Activated T-cell treated with anti-CD3 and anti-CD28 coated beads for 4 hours (primary cell): ENCODE results near the gene KLK7.
"Not testable (repeated sequence)": the region's sequence is repeated elsewhere in the genome, so short reads cannot be mapped to it uniquely, and the experiment has no call there.

Experiments
- DNase-seq: peaks from one replicate; pipeline ENCODE4 v3.0.0-alpha.2; 2020

The KLK7 gene

GRCh38 chr19:50974702-50975556 is 8.8 kb downstream of the KLK7 start:
- DNase-seq: no peak

GRCh38 chr19:50972795-50973376 is 10.8 kb downstream of the KLK7 start:
- no peak for DNase-seq

GRCh38 chr19:50969810-50970209 is 13.9 kb downstream of the KLK7 start:
- not testable (repeated sequence) for DNase-seq

- DNase-seq: no peak
Measured at GRCh38 chr19:50969413-50969760, 14.3 kb downstream of the KLK7 start, which contains the start of gene KLK6. Gene KLK6, minus strand, starts transcription at chr19:50969591. Its CDS starts 1,487 bp downstream, at chr19:50968104.

- DNase-seq: no peak
Measured at GRCh38 chr19:50968716-50969412, 14.9 kb downstream of the KLK7 start.

- no peak for DNase-seq
Measured at GRCh38 chr19:50967929-50968715, 15.6 kb downstream of the KLK7 start.

GRCh38 chr19:50964266-50964665 is 19.5 kb downstream of the KLK7 start:
- DNase-seq: no peak

GRCh38 chr19:50963381-50963780 is 20.3 kb downstream of the KLK7 start:
- no peak for DNase-seq

GRCh38 chr19:50962245-50962644 is 21.5 kb downstream of the KLK7 start:
- no peak for DNase-seq

GRCh38 chr19:50959731-50960500 is 23.8 kb downstream of the KLK7 start:
- DNase-seq: no peak

- no peak for DNase-seq
Measured at GRCh38 chr19:50957587-50957986, 26.1 kb downstream of the KLK7 start.

GRCh38 chr19:50952910-50953309 is 30.8 kb downstream of the KLK7 start, which contains the start of gene KLK5:
Gene KLK5, minus strand, starts transcription at chr19:50953038. Its CDS starts 381 bp downstream, at chr19:50952657.
- DNase-seq: no peak

- DNase-seq: no peak
Measured at GRCh38 chr19:50949861-50950260, 33.9 kb downstream of the KLK7 start.

GRCh38 chr19:50947123-50947522 is 36.6 kb downstream of the KLK7 start:
- no peak for DNase-seq

- DNase-seq: no peak
Measured at GRCh38 chr19:50944795-50945194, 38.9 kb downstream of the KLK7 start.

- DNase-seq: no peak
Measured at GRCh38 chr19:50943074-50943828, 40.5 kb downstream of the KLK7 start.

- no peak for DNase-seq
Measured at GRCh38 chr19:50939596-50939995, 44.1 kb downstream of the KLK7 start.

GRCh38 chr19:50933640-50934039 is 50.1 kb downstream of the KLK7 start:
- no peak for DNase-seq

GRCh38 chr19:50932690-50933083 is 51.0 kb downstream of the KLK7 start:
- no peak for DNase-seq

- no peak for DNase-seq
Measured at GRCh38 chr19:50932018-50932689, 51.6 kb downstream of the KLK7 start.

- no peak for DNase-seq
Measured at GRCh38 chr19:50931023-50931422, 52.7 kb downstream of the KLK7 start.
